GM18867 (cell line): Measurements from ENCODE around the gene ARAP2.
A peak's percentile ranks its signal among the peaks of the same experiment; 100 is the strongest.

Experiments used
- ATAC-seq: cut with Tn5 transposase; IDR thresholded peaks from one replicate; pipeline ENCODE4 v1.9.1; 2021; ENCODE audit warnings: mild to moderate bottlenecking, moderate library complexity; ENCODE audit not compliant: unreplicated experiment

ARAP2 gene

DNA sequence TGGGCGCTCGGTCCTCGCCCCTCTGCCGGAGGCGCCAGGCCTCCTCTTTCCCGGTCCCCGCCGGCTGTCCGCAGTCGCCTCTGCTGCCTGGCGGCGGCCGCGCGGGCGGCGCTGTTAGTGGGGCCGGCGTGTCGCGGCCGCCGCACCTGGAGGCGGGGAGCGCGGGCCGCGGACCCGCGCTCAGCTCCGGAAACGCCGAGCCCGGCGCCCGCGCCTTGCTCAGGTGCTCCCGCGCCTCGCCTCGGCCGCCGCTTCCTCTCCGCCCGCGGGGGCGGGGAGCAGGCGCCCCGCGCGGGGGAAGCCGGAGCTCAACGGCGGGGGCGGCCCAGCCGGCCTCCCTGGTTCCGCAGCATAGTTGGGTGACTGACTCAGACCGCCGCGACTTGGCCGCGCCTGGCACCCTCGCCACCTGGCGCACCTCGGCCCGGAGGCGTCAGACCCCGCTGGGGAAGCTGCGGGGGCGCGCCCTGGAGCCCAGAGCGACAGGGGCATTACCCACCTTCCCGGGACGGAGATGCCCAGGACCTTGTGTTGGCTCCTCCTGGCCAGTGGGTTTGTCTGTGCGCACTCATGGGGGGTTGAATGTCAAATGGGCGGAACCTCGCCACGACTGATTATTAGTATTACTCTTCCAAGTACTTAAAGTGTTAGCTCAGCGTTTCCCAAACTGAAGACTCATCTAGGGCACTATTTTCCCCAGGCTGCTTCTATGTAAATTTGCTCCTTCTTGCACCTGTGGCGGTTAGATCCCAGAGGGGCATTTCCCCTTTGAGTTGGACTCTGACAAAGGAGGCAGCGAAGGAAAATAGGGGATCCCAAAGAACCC is at the start of gene ARAP2:
Gene ARAP2, minus strand, starts transcription at position 258 of the 826 bp plus-strand sequence. CDS start 15,028 bp downstream, outside the sequence.
- peak; percentile 68 for ATAC-seq

- no peak for ATAC-seq
Observed at GRCh38 chr4:36292556-36293188, 48.4 kb upstream of the ARAP2 start.

- no peak for ATAC-seq
Observed at GRCh38 chr4:36290641-36291040, 46.3 kb upstream of the ARAP2 start.

DNA sequence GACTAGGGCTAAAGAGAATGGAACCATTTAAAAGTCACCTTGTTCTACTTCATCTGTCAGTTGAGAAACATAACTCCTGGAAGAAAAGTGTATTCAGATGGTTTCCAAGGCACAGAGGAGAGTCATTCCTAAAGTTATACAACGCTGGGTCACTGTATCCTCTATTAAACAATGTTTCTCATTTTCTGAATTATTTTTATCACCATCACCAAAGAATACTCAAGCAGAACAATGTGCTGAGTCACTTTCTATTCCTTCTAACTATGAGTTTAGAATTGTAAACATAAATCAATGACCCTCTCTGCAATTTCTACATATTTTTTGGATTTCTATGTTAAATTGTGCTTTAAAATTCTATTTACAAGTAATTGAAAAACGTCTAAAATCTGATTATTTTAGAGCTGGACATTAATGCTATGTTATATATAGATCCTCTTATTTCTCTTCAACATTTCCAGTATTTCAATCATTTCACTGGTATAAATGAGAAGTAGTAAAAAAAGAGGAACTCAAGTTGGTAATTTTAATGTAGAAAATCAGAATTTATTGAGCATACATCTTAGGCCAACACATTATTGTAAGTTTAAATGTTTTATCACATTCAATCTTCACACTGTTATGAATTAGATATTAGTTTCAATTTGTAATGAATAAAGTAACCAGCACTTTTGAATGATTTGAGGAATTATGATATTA is 44.6 kb upstream of the ARAP2 start:
- no peak for ATAC-seq

GRCh38 chr4:36286481-36286871 is 42.2 kb upstream of the ARAP2 start:
- no peak for ATAC-seq

DNA sequence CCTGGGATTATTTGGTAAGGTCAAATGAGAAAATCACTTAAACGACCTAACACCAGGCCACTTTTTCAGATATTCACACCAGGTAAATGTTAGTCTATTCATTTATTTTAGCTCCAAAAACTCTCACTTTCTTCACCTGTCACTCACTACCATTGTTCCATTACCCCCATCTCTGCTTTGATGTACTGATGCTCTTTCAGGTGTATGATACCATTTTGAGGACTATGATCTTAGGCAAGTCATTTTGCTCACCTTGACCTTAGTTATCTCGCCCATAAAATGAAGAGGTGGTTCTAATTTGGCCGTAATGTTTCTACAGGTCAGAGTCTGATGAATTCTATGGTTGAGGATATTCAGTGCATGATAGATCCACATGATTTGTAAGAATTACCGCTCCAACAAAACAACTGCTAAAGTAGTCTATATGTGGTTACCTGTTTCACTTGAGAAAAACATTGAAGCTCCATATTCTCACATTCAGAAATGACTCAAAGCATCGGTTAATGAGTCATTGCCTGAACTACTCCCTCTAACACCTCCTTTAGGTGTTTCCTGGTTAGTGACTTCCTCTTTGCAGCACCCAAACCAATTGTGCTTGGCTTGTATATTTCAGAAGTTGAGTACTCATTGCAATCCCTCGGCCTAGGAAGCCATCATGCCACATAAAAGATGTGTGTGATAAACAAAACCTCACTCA is 41.6 kb upstream of the ARAP2 start:
- ATAC-seq: peak; percentile 99

GRCh38 chr4:36283912-36284465 is 39.7 kb upstream of the ARAP2 start:
- no peak for ATAC-seq

GRCh38 chr4:36282503-36283030 is 38.3 kb upstream of the ARAP2 start:
- ATAC-seq: no peak

DNA sequence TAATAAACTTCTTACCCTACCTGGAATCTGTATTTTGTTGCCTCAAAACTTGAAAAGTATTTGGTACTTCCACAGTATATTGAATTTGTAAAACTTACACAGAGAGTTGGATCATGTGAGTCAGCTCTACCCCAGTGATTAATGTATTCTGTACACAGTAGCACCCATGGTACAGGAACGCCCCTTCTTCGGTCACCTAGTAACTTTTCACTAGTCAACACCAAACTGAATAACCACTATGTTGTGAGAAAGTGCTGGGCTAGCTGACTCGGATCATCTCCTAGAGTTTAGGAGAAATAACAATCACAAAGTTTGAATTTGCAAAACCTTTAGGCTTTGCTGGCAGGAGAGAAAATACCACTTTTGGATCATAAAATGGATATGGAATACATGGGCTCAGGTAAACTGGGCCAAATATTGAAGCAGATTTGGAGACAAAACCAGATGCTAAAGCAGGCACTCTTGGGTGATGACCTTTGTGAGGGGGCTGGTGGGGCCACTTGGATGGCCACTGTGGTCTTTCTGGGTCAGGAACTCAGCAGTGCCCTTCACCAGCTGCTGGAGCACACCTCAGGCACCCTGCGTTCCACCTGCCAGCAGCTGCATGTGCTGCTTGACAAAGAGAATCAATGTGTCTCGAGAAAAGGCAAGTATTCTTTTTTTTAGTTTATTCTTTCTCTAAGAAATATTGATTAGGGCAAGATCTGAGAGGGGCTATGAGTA is 37.2 kb upstream of the ARAP2 start, which contains the start of gene DTHD1:
Gene DTHD1, plus strand, starts transcription at position 233 of the 723 bp plus-strand sequence. Its CDS starts 143 bp downstream, at position 376.
- ATAC-seq: no peak

GRCh38 chr4:36280555-36280954 is 36.2 kb upstream of the ARAP2 start:
- no peak for ATAC-seq

DNA sequence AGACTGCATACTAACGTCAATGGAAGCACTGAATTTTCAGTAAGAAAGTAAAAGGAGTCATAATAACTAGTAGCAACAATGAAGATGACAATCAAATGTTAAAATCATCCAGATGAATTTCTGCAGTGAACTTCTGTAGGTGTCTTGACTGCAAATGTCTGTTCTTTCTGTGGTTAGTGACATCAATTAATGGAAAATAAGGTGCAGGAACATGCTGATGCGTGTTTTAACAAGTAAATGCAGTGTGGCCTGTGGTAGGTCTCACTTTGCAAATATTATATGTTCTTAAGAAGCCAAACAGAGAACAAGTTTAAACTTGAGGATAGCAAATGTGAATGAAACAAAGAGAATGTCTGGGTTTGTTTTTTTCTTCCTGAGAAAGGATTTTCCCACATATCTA is 34.5 kb upstream of the ARAP2 start:
- no peak for ATAC-seq

- ATAC-seq: no peak
Observed at GRCh38 chr4:36277533-36277932, 33.2 kb upstream of the ARAP2 start.

DNA sequence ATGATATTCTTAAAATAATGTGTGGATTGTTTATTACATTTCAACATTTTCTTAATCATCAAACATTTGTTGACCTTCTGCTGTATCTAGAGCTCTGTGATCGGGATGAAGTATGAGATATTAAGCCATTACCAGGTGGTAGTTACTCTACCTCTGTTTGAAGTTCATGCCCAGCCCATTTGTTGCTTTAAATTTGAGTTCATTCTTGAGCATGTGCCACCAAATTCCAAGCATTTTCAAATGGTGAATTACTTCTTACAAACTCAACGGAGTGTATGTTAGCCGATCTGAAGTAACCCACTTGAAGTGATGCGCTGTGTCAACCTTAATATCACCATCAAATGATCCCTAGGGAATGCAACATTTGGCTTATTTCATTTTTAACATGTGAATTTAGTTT is 29.8 kb upstream of the ARAP2 start:
- no peak for ATAC-seq

DNA sequence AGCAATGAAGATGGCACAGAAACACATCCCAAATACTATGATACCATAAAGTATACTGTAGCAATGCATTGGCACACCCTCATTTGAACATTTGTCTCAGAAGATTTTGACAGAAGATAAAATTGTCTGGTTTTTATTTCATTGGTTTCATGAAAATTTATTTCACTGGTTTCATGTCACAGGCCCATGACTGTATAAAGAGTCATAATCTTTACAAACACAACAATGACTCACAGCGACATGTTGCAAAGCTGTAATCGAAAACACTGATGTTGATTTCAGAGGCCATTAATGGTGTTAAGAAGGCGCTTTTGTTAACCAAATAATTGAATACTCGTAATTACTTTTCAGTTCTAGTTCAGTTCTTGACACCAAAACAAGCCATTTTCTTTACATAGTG is 29.0 kb upstream of the ARAP2 start:
- ATAC-seq: no peak

DNA sequence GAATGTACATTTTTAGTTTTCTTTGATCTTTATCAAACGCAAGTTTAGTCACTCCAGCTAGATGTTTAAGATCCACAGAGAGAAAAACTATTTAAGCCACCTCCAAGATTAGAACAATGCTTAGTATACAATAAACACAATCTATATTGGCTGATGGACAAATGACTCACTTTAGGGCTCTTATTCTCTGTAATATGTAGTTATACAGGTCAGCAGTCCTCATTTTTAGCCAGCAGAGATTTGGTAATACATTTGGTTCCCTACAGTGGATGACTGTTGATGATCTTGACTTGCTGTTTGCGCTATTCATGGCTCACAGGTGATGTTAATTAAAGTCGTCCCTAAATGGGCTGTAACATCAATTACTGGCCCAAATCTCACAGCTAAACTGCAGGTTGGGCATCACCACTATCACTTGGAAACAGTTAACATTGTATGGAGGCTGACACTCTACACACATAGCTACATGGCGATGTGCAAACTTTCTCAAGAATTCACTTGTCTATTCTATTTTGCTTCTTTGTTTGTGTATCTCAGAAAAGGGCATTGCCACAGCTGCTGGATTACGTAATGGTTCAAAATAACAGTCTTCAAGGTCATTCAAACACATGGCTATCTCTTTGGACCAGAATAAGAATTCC is 25.3 kb upstream of the ARAP2 start:
- ATAC-seq: no peak

DNA sequence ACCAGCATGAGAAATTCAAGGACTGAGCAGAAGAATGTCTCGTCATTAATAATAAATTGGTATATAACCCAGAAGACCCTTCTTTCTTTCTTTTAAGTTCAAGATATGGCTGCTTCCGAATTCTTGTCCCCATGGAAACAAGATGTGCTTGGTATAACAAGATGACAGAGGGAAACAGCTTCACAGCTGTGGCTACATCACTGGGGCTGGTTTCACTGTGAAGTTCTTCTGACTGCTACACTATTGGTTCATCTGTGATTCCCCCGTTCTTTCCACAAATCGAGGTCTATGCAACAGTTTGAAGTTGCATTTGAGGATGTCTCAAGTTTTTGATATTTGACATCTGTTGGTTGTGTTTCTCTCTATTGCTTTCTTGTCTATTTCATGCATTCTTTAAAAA is 24.8 kb upstream of the ARAP2 start:
- ATAC-seq: peak; percentile 95

DNA sequence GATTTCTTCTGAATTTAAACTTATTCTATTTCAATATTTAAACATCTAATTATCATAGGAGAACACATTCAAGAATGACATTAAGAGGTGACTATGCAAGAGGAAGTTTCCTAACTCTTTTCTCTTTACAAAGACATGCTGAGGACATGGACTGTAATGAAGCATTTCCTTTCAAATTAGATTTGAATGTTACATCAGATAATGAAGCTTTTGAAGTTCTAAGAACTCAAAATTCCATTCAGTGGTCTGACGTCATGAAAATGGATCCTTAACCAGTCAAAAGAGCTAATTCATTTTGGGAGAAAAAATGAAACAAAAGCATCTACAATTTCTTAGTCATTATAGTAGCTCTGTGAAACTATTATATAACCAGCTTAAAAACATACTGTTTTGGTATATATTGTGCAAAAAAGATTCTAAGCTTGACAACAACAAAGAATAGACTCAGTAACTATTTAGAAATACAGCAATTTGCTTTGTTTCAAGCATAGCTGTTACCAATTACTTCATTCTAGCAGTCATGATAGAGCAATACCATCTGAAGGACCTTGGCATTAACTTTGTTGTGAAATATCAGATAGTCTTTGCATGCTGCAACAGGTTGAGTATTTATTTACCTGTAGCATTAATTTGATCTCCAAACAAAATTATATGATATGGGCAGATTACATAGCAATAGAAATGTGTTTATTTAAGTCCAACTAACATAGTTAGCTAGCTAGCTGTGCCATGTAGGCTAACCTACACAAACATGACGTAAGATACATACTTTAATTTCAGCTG is 23.4 kb upstream of the ARAP2 start:
- no peak for ATAC-seq

DNA sequence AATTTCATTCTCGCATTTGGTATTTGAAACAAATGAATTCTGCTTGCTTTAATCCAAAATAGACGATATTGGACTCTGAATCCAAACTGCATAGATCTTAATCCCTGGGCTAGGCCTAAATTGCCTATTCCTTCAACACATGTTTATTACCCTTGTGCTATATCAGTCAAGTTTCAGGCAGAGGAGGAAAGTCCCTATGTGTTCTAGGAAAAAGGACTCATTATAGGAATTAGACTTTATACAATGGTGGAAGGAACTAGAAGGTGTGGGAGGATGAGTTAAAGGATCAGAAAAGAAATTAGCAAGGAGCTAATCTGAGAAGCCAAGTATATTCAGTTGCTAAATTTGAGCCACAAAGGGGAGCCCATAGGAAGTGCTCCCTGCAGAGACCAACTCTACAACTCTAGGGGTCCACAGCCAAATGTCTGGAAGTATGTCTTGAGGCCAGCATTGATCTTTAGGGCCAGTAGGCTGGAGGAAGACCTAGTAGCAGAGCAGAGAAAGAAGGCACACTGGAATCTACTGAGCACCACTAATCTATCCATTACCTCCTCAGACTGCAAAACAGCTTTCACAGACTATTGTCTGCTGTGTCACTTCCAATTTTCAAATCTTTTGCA is 20.0 kb upstream of the ARAP2 start:
- ATAC-seq: no peak
